HepG2 (cell line): ENCODE results near the gene PLCXD1. TPM values are rescaled to one million over a fixed set of nuclear protein-coding genes. Genes with fewer than 3 reads are reported as not detected.

Experiments used
- ATAC-seq: fragments of 200-7000 bp; cut with Tn5 transposase; 3 replicates; pipeline ENCODE4 v1.9.1; 2020; ENCODE audit warnings: mild to moderate bottlenecking, moderate library complexity
- BruUV-seq: library from RNA; stranded (reverse); fragments of 400-500 nt; replicated peaks from 2 replicates; lab custom pipeline; 2021; lab: Mats Ljungman, UMichigan
- CTCF ChIA-PET: fragments of 300-600 bp; formaldehyde crosslinking; extraction: SDS; loops from one replicate; lab custom pipeline; 2021; ENCODE audit warnings: low total read pairs, inconsistent platforms, low intra/inter-chr PET ratio; lab: Yijun Ruan, JAX
- POLR2A ChIA-PET: fragments of 350-600 bp; sonication (Branson Sonifier 250); formaldehyde crosslinking; loops from one replicate; lab custom pipeline; 2020; ENCODE audit warnings: antibody characterized with exemption, inconsistent platforms; lab: Yijun Ruan, JAX
- DNase-seq: peaks from one replicate; pipeline ENCODE4 v3.0.0-alpha.2; 2015; ENCODE audit warnings: low spot score
- FAIRE-seq: peaks from 3 replicates; lab custom pipeline; 2011; peaks lifted over from hg19 to GRCh38; lab: Jason Lieb, UNC
- H2AFZ ChIP-seq: one replicate; pipeline ENCODE4 v1.6.1; 2011; ENCODE audit warnings: low read length, inconsistent platforms
- H3K27ac ChIP-seq: fragments of 300-600 bp; 3 replicates; pipeline ENCODE4 v1.8.0; 2011; ENCODE audit warnings: mixed run types, mild to moderate bottlenecking, mixed read lengths, low read length, inconsistent platforms; ENCODE audit not compliant: insufficient read depth; ENCODE audit errors: extremely low read length
- H3K27me3 ChIP-seq, 2 experiments: fragments of 200-600 bp in 1 of 2; 2 replicates in 1 of 2; 3 replicates in 1 of 2; pipeline versions ENCODE4 v1.6.0 to v1.8.0; 2011; ENCODE audit warnings: low read length in 2 of 2, mild to moderate bottlenecking in 2 of 2, moderate library complexity in 2 of 2, inconsistent platforms in 1 of 2; ENCODE audit not compliant: insufficient read depth in 2 of 2, control insufficient read depth in 1 of 2
- H3K36me3 ChIP-seq, 2 experiments: fragments of 200-600 bp in 1 of 2; replicated peaks in 1 of 2; 2 replicates in 1 of 2; 3 replicates in 1 of 2; pipeline versions ENCODE4 v1.5.1 to v1.8.0; 2011; ENCODE audit warnings: low read length in 2 of 2, inconsistent platforms in 1 of 2; ENCODE audit not compliant: insufficient read depth in 2 of 2, control insufficient read depth in 1 of 2
- H3K4me1 ChIP-seq: 2 replicates; pipeline ENCODE4 v1.5.1; 2012; ENCODE audit warnings: low read length, inconsistent platforms; ENCODE audit not compliant: insufficient read depth
- H3K4me2 ChIP-seq: 2 replicates; pipeline ENCODE4 v1.6.0; 2011; ENCODE audit warnings: low read depth, low read length, inconsistent platforms
- H3K4me3 ChIP-seq, 3 experiments: fragments of 200-600 bp in 1 of 3; sonication (generic), shearing (Covaris generic) in 1 of 3; replicated peaks in 1 of 3; 2 replicates each; pipeline ENCODE4 v1.5.1; 2011 to 2016; ENCODE audit warnings: low read length in 3 of 3, inconsistent platforms in 2 of 3, low read depth in 2 of 3, mild to moderate bottlenecking in 2 of 3, control low read depth in 1 of 3, mixed read lengths in 1 of 3; ENCODE audit not compliant: insufficient read depth in 1 of 3
- H3K79me2 ChIP-seq: one replicate; pipeline ENCODE4 v1.6.1; 2011; ENCODE audit warnings: low read length, inconsistent platforms; ENCODE audit not compliant: insufficient read depth
- H3K9ac ChIP-seq: 2 replicates; pipeline ENCODE4 v1.6.0; 2011; ENCODE audit warnings: mild to moderate bottlenecking, low read depth, low read length, inconsistent platforms; ENCODE audit not compliant: insufficient read depth
- H3K9me3 ChIP-seq: 2 replicates; pipeline ENCODE4 v1.5.1; 2012; ENCODE audit warnings: mild to moderate bottlenecking, low read length
- H4K20me1 ChIP-seq: 2 replicates; pipeline ENCODE4 v1.6.0; 2011; ENCODE audit warnings: inconsistent platforms, mild to moderate bottlenecking, low read length, moderate library complexity; ENCODE audit not compliant: insufficient read depth
- BORCS8-MEF2B ChIP-seq: sonication (generic); formaldehyde crosslinking; IDR thresholded peaks from 2 replicates; pipeline ENCODE4 v1.8.0; 2022; ENCODE audit warnings: mild to moderate bottlenecking, missing genetic modification reagents
- CCAR2 ChIP-seq: fragments of 200-400 bp; formaldehyde crosslinking; optimal IDR thresholded peaks from 2 replicates; pipeline ENCODE3; 2018; ENCODE audit warnings: low read depth, mild to moderate bottlenecking, low read length, moderate library complexity
- CHD2 ChIP-seq: IDR thresholded peaks from 2 replicates; pipeline ENCODE4 v1.6.1; 2011; ENCODE audit warnings: low read depth, low read length, improper control_type of control experiment
- IKZF4 ChIP-seq: sonication (generic); formaldehyde crosslinking; IDR thresholded peaks from 2 replicates; pipeline ENCODE4 v1.5.1; 2020; ENCODE audit warnings: borderline replicate concordance, mild to moderate bottlenecking, low read depth, missing genetic modification reagents; ENCODE audit errors: not compliant biosample characterization
- MAZ ChIP-seq, 2 experiments: sonication (generic) in 1 of 2; formaldehyde crosslinking in 1 of 2; IDR thresholded peaks; 2 replicates each; pipeline versions ENCODE4 v1.5.0 to v1.6.1; 2012 to 2020; ENCODE audit warnings: low read depth in 2 of 2, mild to moderate bottlenecking in 2 of 2, borderline replicate concordance in 1 of 2, improper control_type of control experiment in 1 of 2, low read length in 1 of 2, missing genetic modification reagents in 1 of 2, moderate library complexity in 1 of 2
- MBD4 ChIP-seq: IDR thresholded peaks from 2 replicates; pipeline ENCODE4 v1.6.1; 2012; ENCODE audit warnings: low read length, inconsistent platforms, borderline replicate concordance
- NBN ChIP-seq: fragments of 450-650 bp; conservative IDR thresholded peaks from 2 replicates; pipeline ENCODE4 v1.6.1; 2017
- PAF1 ChIP-seq: IDR thresholded peaks from 2 replicates; pipeline ENCODE4 v1.6.1; 2016; ENCODE audit warnings: missing genetic modification reagents, missing compliant biosample characterization
- RCOR2 ChIP-seq: IDR thresholded peaks from 2 replicates; pipeline ENCODE4 v1.6.1; 2016; ENCODE audit warnings: missing biosample characterization, missing genetic modification reagents
- RFXANK ChIP-seq: IDR thresholded peaks from 2 replicates; pipeline ENCODE4 v1.6.1; 2016
- SALL2 ChIP-seq: sonication (generic); formaldehyde crosslinking; IDR thresholded peaks from 2 replicates; pipeline ENCODE4 v1.8.1; 2023; ENCODE audit warnings: mild to moderate bottlenecking, missing genetic modification reagents, inconsistent platforms
- ZEB1 ChIP-seq: IDR thresholded peaks from 2 replicates; pipeline ENCODE4 v1.6.1; 2012; ENCODE audit warnings: mild to moderate bottlenecking, low read depth, inconsistent platforms; ENCODE audit not compliant: insufficient replicate concordance
- ZFP37 ChIP-seq: sonication (generic); formaldehyde crosslinking; IDR thresholded peaks from 2 replicates; pipeline ENCODE4 v1.4.0; 2020; ENCODE audit warnings: missing genetic modification reagents, borderline replicate concordance
- ZNF367 ChIP-seq: sonication (generic); formaldehyde crosslinking; IDR thresholded peaks from 2 replicates; pipeline ENCODE4 v1.4.0; 2020; ENCODE audit warnings: missing genetic modification reagents, borderline replicate concordance
- ZNF550 ChIP-seq: sonication (generic); formaldehyde crosslinking; IDR thresholded peaks from 2 replicates; pipeline ENCODE4 v1.4.0; 2020; ENCODE audit warnings: mild to moderate bottlenecking, missing genetic modification reagents, borderline replicate concordance
- ZNF572 ChIP-seq: sonication (generic); formaldehyde crosslinking; IDR thresholded peaks from 2 replicates; pipeline ENCODE4 v1.5.1; 2020; ENCODE audit warnings: mild to moderate bottlenecking, missing genetic modification reagents
- WGBS: methylation state at CpG from one replicate; pipeline ENCODE4 v1.1.6; 2017; ENCODE audit warnings: low lambda C conversion rate; 5-methylcytosine and 5-hydroxymethylcytosine counted together
- in situ Hi-C: cut with HindIII; loops from 2 replicates; pipeline ENCODE4 v1.10.0; 2017; ENCODE audit warnings: low pct_unique_long_range_greater_than_20kb; ENCODE audit not compliant: extremely low pct_ligation_motif_present
- intact Hi-C: fragments of 100-400 bp; cut with micrococcal nuclease; formaldehyde crosslinking; loops from one replicate; pipeline ENCODE4 v1.10.0; 2022; ENCODE audit not compliant: unreplicated experiment
- polyA plus RNA-seq, 8 experiments: library from polyadenylated mRNA; depleted of rRNA in 3 of 8; stranded (reverse) in 7 of 8; unstranded in 1 of 8; fragments of >200 nt; fragmentation: Illumina TruSeq in 4 of 8; extraction: Trizol in 4 of 8; gene quantifications; 2 replicates each; pipeline versions ENCODE4 v1.2.1 to v1.2.3, GENCODE V29; 2011 to 2016; ENCODE audit warnings: low read depth in 4 of 8, missing spikeins in 1 of 8, mixed read lengths in 1 of 8; ENCODE audit not compliant: insufficient read depth in 1 of 8
- total RNA-seq, 5 experiments: library from RNA; depleted of rRNA; stranded (reverse); fragments of >200 nt; fragmentation: Illumina TruSeq; extraction: Trizol; gene quantifications; 2 replicates each; pipeline ENCODE4 v1.2.3, GENCODE V29; 2016; ENCODE audit warnings: low read depth in 1 of 5
- TF ChIP-seq, protein P1 (sequence below): sonication (generic); formaldehyde crosslinking; IDR thresholded peaks from 2 replicates; pipeline ENCODE4 v1.5.0; 2020; ENCODE audit warnings: mild to moderate bottlenecking, missing genetic modification reagents, moderate library complexity
- TF ChIP-seq, protein P2 (sequence below): sonication (generic); formaldehyde crosslinking; IDR thresholded peaks from 2 replicates; pipeline ENCODE4 v1.5.0; 2020; ENCODE audit warnings: mild to moderate bottlenecking, low read depth, missing genetic modification reagents, borderline replicate concordance

The PLCXD1 gene
- total and polyA plus RNA-seq, 2 of the 13 experiments (the other 11 are each of a cell fraction or from before 2014, with no cell fraction given): 87.7 to 153 TPM

DNA sequence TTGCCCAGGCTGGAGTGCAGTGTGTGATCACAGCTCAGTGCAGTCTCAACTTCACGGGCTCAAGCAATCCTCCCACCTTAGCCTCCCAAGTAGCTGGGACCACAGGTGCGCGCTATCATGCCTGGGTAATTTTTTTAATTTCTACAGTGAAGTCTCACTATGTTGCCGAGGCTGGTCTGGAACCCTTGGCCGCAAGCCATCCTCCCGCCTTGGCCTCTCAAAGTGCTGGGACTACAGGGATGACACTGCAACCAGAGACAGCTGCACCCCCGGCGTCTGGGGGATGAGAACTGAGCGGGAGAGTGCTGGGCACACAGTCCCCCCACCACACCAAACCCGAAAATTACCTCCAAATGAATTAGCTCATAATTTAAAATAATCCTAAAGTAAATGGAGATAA, 70.6 kb downstream of the PLCXD1 start:
- ChIA-PET POLR2A (no interaction called here), CTCF (no interaction called here)
- no peak for DNase-seq
- H3K36me3 ChIP-seq: peaks cover 0 to 3% of the 10 kb centered on the region in 2 experiments; a peak in 2 of 5 replicates
- no peak for FAIRE-seq
- BruUV-seq: no TSS peak
- ATAC-seq: no peak
- H3K4me3 ChIP-seq: no peak overlapping the region
- H3K9me3 ChIP-seq: no peaks in the 10 kb centered on the region
- no peak overlapping the region for H3K9ac ChIP-seq
- H3K4me2 ChIP-seq: no peak overlapping the region
- TF ChIP-seq NBN: no peak
- TF ChIP-seq, all 625 proteins: peak for 0
- Histone ChIP-seq H3K27me3 (no peaks in the 10 kb centered on the region), H3K27ac (no peak overlapping the region), H3K4me1 (0 out of 2 replicates have a peak, but pooled peaks cover 5% of the 10 kb centered on the region), H3K79me2 (no peaks in the 10 kb centered on the region), H4K20me1 (no peaks in the 10 kb centered on the region), H2AFZ (no peak overlapping the region)
- in situ Hi-C loops: no loop called here
- 96% methylated on average over 10 of the region's 10 CpGs for WGBS
- intact Hi-C loops: no loop called here

DNA sequence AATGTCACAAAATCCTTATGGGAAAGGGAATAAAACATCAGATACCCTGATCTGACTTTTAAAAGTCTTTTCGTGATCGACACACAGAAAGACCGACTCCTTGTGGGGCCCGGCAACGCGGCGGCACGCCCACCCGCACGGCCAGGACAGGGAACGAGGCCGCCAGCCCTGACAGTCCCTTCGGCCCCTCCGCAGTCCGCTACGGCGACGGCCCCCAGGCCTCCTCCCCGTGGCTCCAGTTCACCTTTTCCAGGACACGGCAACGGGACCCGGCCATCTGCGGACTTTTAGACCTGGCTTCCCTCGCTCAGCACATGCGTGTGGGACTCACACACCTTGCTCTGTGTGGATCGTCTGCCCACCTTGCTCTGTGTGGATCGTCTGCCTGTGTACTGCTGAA, 71.0 kb downstream of the PLCXD1 start:
- Histone ChIP-seq H3K79me2 (no peaks in the 10 kb centered on the region), H3K27ac (no peak overlapping the region), H3K4me3 (no peak overlapping the region), H3K9me3 (no peaks in the 10 kb centered on the region), H4K20me1 (no peaks in the 10 kb centered on the region), H3K4me1 (0 out of 2 replicates have a peak, but pooled peaks cover 5% of the 10 kb centered on the region), H3K4me2 (no peak overlapping the region), H2AFZ (no peak overlapping the region), H3K9ac (no peak overlapping the region), H3K36me3 (peaks cover 0 to 3% of the 10 kb centered on the region in 2 experiments; a peak in 2 of 5 replicates), H3K27me3 (no peaks in the 10 kb centered on the region)
- DNase-seq: no peak
- intact Hi-C loops (no loop called here), in situ Hi-C loops (no loop called here)
- no TSS peak for BruUV-seq
- no peak for FAIRE-seq
- POLR2A ChIA-PET: no interaction called here
- 97% methylated on average over 27 of the region's 27 CpGs for WGBS
- ATAC-seq: no peak
- CTCF ChIA-PET: no interaction called here
- TF ChIP-seq RFXANK (CRISPR knock-in tag) (no peak), IKZF4 (CRISPR knock-in tag) (no peak), ZNF572 (CRISPR knock-in tag) (no peak), ZEB1 (no peak), PAF1 (CRISPR knock-in tag) (no peak), ZNF367 (CRISPR knock-in tag) (no peak), MBD4 (no peak), RCOR2 (no peak), ZFP37 (CRISPR knock-in tag) (no peak), MAZ (IDR thresholded peaks at IDR 0.05; ENCODE audit: borderline replicate concordance, low read depth, low read length) (no peak), MAZ (CRISPR knock-in tag; IDR thresholded peaks at IDR 0.05; ENCODE audit: low read depth) (no peak), CCAR2 (no peak), BORCS8-MEF2B (no peak), SALL2 (CRISPR knock-in tag) (no peak), ZNF550 (no peak), CHD2 (no peak)
- TF ChIP-seq, protein P1, sequence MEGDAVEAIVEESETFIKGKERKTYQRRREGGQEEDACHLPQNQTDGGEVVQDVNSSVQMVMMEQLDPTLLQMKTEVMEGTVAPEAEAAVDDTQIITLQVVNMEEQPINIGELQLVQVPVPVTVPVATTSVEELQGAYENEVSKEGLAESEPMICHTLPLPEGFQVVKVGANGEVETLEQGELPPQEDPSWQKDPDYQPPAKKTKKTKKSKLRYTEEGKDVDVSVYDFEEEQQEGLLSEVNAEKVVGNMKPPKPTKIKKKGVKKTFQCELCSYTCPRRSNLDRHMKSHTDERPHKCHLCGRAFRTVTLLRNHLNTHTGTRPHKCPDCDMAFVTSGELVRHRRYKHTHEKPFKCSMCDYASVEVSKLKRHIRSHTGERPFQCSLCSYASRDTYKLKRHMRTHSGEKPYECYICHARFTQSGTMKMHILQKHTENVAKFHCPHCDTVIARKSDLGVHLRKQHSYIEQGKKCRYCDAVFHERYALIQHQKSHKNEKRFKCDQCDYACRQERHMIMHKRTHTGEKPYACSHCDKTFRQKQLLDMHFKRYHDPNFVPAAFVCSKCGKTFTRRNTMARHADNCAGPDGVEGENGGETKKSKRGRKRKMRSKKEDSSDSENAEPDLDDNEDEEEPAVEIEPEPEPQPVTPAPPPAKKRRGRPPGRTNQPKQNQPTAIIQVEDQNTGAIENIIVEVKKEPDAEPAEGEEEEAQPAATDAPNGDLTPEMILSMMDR (CRISPR knock-in tag): no peak
- TF ChIP-seq, protein P2, sequence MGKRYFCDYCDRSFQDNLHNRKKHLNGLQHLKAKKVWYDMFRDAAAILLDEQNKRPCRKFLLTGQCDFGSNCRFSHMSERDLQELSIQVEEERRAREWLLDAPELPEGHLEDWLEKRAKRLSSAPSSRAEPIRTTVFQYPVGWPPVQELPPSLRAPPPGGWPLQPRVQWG (CRISPR knock-in tag): no peak
